GM21528 (cell line): ENCODE data around the gene TP53TG5.

ENCODE experiments used
- ATAC-seq: cut with Tn5 transposase; IDR thresholded peaks from one replicate; pipeline ENCODE4 v1.9.1; 2021; ENCODE audit warnings: mild to moderate bottlenecking, moderate library complexity; ENCODE audit not compliant: unreplicated experiment, low FRiP score

The TP53TG5 gene

GRCh38 chr20:45336530-45337366, 41.4 kb downstream of the TP53TG5 start:
- ATAC-seq: no peak

- no peak for ATAC-seq
Measured at GRCh38 chr20:45330476-45330875, 47.6 kb downstream of the TP53TG5 start.

- no peak for ATAC-seq
Measured at GRCh38 chr20:45329497-45330319, 48.4 kb downstream of the TP53TG5 start.

- no peak for ATAC-seq
Measured at GRCh38 chr20:45328451-45328850, 49.7 kb downstream of the TP53TG5 start.

- no peak for ATAC-seq
Measured at GRCh38 chr20:45325371-45325770, 52.8 kb downstream of the TP53TG5 start.

- no peak for ATAC-seq
Measured at GRCh38 chr20:45323731-45324130, 54.4 kb downstream of the TP53TG5 start.

GRCh38 chr20:45322952-45323383, 55.2 kb downstream of the TP53TG5 start:
- no peak for ATAC-seq
